MV-4-11 (cell line): ENCODE measurements around the gene FITM2.

Experiments used
- DNase-seq: peaks from one replicate; lab custom pipeline; 2025; lab: John Stamatoyannopoulos, UW

Gene FITM2

GRCh38 chr20:44280387-44280786, 30.6 kb downstream of the FITM2 start:
- no peak for DNase-seq

GRCh38 chr20:44279228-44279627, 31.8 kb downstream of the FITM2 start:
- no peak for DNase-seq

- no peak for DNase-seq
Observed at GRCh38 chr20:44274303-44275017, 36.5 kb downstream of the FITM2 start.

GRCh38 chr20:44273231-44274215, 37.5 kb downstream of the FITM2 start:
- no peak for DNase-seq

- DNase-seq, result no peak
Observed at GRCh38 chr20:44271915-44272663, 38.9 kb downstream of the FITM2 start.

- no peak for DNase-seq
Observed at GRCh38 chr20:44268802-44269201, 42.2 kb downstream of the FITM2 start.

- peak; percentile 8 for DNase-seq
Observed at GRCh38 chr20:44264287-44264686, 46.7 kb downstream of the FITM2 start.

- DNase-seq, result no peak
Observed at GRCh38 chr20:44258226-44258890, 52.6 kb downstream of the FITM2 start.

- no peak for DNase-seq
Observed at GRCh38 chr20:44256961-44257360, 54.0 kb downstream of the FITM2 start.

GRCh38 chr20:44255942-44256341, 55.1 kb downstream of the FITM2 start:
- no peak for DNase-seq

- DNase-seq, result no peak
Observed at GRCh38 chr20:44254073-44254472, 56.9 kb downstream of the FITM2 start.

GRCh38 chr20:44253528-44253927, 57.5 kb downstream of the FITM2 start:
- DNase-seq, result no peak
